HG03060 (cell line): ENCODE measurements around the gene SYNJ2.

Experiments
- ATAC-seq: cut with Tn5 transposase; IDR thresholded peaks from one replicate; pipeline ENCODE4 v1.9.1; 2021; ENCODE audit warnings: low read depth, moderate number of reproducible peaks; ENCODE audit not compliant: unreplicated experiment

The SYNJ2 gene

DNA sequence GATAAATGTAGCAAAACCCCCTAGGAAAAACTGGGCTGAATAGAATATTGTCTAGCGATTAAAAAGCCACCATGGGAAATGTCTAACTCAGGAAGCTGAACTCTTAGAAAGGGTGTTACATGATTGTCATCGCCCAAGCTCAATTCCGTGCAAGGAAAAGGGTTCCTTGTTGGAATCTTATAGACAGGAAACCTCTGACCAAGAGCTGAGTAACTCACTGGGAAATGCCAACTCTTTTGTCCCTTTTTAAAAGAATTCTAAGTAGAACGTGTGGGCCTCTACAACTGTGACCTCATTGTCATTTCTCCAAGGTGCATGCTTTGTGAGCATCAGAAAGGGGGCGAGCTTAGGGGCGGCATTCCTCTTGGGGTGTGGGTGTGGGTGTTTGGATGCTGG is 88.1 kb downstream of the SYNJ2 start:
- no peak for ATAC-seq

DNA sequence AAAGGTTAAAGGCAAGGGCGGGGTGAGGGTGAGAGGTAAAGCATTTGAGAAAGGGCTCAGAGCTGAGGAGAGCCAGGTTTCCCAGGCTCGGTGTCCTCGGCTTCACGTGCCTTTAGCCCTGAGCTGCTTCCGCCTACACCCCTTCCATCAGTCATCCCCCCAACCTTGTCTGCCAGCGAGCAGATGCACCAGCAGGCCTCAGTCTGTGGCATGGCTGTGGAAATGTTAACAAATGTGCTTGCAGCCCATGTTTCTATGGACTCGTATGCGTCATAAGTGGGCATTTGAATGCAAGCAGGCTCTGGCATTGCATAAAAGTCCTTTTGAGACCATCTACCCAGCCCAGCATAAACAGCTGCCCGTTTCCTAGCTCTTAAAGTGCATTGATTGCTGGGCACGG is 88.8 kb downstream of the SYNJ2 start:
- no peak for ATAC-seq

GRCh38 chr6:158071121-158072082 is 89.7 kb downstream of the SYNJ2 start:
- ATAC-seq, result no peak

DNA sequence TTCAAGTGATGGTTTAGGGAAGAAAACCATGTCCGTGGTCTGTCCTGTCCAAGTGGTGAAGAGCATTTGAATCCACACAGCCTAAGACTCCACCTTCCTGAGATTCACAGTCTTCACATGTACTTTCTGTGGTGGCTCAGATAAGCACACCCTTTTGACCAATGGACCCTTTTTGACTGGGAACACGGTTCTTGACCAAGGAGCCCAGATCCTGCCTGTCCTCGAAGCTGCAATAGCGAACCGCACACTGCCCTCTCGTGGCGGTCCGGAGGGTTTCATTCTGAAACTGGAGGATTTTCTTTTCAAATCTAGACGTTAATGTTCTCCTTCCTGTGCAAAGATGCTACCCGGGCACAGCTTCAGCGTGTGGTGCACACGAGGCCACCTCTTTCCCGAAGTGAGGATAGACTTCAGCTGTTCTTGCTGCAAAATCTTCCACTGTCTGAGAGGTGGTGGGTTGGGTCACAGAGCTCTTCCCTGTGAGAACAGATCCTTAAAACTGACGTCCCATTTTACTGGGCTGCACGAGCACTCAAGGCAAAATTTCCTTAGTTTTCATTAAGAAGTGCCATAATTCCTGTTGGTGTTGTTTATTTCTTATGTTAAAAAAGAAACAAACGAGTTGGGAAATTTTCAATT is 90.5 kb downstream of the SYNJ2 start:
- ATAC-seq, result no peak

DNA sequence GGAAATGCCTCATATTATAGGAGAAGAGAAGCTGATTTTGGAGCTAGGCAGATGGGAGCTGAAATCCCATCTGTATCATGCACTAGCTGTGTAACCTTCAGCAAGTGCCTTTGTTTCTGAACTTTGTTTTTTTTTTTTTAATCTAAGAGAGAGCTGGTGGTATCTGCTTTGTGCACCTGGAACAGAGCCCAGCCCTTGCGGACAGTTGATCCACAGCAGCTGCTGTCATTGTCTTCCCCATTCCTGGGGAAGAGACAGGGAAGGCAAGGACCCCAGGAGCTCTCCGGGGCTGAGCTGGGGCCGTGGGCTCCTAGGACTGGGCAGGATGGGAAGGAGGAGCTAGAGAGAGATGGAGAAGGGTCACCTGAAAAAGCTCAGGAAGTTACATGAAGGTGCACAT is 92.1 kb downstream of the SYNJ2 start:
- ATAC-seq, result no peak

GRCh38 chr6:158076548-158076947 is 94.9 kb downstream of the SYNJ2 start:
- no peak for ATAC-seq

GRCh38 chr6:158077676-158078075 is 96.0 kb downstream of the SYNJ2 start:
- no peak for ATAC-seq

GRCh38 chr6:158078320-158078719 is 96.7 kb downstream of the SYNJ2 start:
- no peak for ATAC-seq

DNA sequence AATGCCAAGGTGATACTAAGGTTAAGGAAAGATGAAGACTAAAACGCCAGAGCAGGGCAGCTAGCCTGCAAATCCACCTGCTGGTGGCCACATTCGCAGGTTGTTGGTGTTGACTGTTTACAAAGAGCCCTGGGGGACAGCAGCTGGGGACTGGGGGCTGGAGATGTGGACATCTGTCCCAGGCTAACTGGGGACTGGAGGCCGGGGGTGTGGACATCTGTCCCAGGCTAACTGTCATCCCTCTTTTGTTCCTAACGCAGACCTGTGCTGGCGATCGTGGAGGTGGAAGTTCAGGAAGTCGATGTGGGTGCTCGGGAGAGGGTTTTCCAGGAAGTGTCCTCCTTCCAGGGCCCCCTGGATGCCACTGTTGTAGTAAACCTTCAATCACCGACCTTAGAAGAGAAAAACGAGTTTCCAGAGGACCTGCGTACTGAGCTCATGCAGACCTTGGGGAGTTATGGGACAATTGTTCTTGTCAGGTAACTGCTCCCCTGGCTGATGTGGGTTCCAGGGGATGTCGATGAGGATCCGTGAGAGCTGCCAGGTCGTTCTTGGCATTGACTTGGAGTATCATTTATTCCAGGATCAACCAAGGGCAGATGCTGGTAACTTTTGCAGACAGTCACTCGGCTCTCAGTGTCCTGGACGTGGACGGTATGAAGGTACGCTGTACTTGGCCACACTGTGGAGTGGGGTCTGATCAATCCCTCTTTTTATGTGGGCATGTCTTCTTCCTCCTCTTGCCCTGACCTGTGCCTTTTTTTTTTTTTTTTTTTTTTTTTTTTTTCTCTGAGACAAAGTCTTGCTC is 99.4 kb downstream of the SYNJ2 start:
- ATAC-seq, result no peak

DNA sequence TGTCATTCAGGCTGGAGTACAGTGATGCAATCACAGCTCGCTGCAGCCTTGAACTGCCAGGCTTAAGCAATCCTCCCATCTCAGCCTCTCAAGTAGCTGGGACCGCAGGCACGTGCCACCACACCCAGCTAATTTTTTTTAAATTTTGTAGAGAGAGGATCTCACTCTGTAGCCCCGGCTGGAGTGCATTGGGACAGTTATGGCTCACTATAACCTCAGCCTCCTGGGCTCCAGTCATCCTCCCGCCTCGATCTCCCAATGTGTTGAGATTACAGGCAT is 99.9 kb downstream of the SYNJ2 start:
- ATAC-seq, result no peak

- no peak for ATAC-seq
These were observed 102.0 kb downstream of the SYNJ2 start for GRCh38 chr6:158083455-158084325.

DNA sequence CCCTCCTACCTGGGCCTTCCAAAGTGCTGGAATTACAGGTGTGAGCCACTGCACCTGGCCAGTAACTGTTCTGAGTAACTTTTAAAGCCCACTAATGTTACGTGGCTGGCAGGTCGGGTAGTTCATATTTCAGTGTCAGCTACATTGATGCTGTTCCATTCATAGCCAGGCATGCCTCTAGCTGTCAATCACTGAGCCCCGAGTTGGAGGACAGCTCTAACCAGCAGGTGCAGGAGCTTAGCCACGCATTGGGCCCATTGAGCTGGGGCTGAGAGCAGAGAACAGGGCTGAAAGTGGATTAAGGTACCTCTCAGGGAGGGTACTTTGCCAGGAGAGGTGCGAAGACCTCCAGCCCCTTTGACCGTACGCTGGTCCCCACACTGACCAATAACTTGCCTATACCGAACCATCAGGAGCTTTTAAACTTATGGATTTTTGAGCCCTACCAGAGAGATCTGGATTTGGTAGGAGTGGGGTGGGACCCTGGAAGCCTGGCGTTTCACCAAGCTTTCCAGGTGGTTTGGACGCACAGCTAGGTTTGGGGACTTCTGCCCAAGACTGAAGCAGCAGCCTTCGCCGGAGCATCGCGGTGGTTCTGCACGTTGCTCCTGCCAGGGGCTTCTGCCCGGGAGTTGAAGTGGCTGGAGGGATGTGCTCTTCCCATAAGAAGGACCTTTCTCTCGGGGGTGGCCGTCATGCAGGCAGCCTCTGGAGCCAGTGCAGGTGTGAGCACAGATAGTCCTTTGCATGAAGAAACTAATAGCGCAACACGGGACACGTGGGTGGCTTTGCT is 103.8 kb downstream of the SYNJ2 start:
- no peak for ATAC-seq

DNA sequence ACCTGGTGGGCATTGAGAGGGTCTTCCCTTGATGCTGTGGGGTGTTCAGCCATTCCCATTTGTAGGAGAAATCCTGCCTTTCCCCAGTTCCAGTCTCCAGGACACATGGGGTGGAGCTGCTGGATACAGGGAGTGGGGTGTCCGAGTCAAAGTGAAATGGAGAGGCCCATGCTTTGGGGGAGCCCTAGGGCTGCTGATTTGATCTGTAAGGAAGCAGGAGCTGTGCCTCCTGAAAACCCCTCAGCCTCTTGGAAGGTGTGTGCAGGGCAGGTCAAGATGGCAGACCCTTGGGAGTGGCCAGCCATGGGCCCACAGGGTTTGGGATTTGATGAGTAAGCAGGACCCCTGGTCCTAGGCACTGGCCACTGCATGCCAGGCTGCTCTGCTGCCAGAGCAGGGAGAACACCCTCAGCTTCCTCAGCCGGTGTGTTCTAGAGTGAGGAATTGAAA is 104.4 kb downstream of the SYNJ2 start:
- ATAC-seq, result no peak

DNA sequence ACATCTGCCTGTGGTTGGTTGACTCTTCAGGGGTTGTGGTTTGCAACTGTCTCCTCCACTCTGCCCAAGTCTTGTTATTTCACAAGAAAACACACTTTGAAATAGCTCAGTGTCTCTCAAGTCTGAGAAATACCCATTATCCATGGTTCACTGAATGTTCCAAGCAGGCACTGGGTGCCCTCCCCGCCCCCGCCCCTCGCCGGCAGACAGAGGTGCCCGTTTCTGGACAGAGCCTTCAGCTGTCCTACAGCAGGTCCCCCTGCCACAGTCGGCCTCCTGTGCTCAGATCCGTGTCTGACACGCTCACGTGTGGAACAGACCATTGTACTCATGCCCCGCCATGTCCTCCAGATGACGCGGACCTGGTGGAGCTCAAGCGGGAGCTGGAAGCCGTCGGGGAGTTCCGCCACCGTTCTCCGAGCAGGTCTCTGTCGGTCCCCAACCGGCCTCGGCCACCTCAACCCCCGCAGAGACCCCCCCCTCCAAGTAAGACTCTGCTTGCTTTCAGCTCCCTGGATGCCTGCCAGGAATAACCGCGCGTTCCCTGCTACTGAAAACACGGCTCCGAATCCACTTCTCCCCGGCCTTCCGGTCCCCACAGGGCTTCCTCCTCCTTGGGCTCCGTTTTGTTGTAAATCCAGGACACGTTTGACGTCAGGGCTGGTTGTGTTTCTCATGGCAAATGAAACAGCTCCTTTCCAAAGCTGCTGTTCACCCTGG is 105.0 kb downstream of the SYNJ2 start:
- peak; percentile 47 for ATAC-seq

GRCh38 chr6:158087224-158087867 is 105.7 kb downstream of the SYNJ2 start:
- ATAC-seq, result no peak

- no peak for ATAC-seq
These were observed 111.1 kb downstream of the SYNJ2 start for GRCh38 chr6:158092806-158093205.

DNA sequence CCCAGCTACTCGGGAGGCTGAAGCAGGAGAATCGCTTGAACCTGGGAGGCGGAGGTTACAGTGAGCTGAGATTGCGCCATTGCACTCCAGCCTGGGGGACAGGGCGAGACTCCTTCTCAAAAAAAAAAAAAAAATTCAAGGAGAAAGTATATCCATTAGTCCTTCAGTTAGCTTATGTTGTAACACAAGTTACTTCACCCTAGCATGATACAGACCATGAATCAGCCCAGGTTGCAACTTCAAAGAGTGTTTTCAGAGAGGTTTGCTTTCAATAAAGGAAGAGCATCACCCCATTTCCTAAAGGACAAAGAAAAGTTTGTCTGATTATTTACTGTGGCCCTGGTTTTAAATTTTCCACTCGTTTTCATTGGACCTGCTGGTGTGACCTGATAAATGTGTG is 113.4 kb downstream of the SYNJ2 start:
- no peak for ATAC-seq

GRCh38 chr6:158095671-158096070 is 114.0 kb downstream of the SYNJ2 start:
- no peak for ATAC-seq
